GM10266 (cell line): ENCODE measurements around the gene RIC8A.

Experiments
- DNase-seq: peaks from one replicate; pipeline ENCODE4 v3.0.0; 2012; ENCODE audit errors: extremely low spot score
- CTCF ChIP-seq: IDR thresholded peaks from 2 replicates; pipeline ENCODE4 v1.5.1; 2012; ENCODE audit warnings: mild to moderate bottlenecking, low read depth; ENCODE audit not compliant: control insufficient read depth, insufficient read depth; ENCODE audit errors: missing control alignments

The RIC8A gene

GRCh38 chr11:211295-211694, 3.8 kb downstream of the RIC8A start:
- no peak for TF ChIP-seq CTCF
- no peak for DNase-seq

- no peak for TF ChIP-seq CTCF
- DNase-seq = no peak
Observed at GRCh38 chr11:211741-212140, 4.2 kb downstream of the RIC8A start.

GRCh38 chr11:212150-213100, 4.9 kb downstream of the RIC8A start:
- no peak for TF ChIP-seq CTCF
- DNase-seq = no peak

- no peak for DNase-seq
- TF ChIP-seq CTCF = no peak
Observed at GRCh38 chr11:213111-213510, 5.6 kb downstream of the RIC8A start.

- no peak for TF ChIP-seq CTCF
- no peak for DNase-seq
Observed at GRCh38 chr11:214083-214482, 6.6 kb downstream of the RIC8A start.

GRCh38 chr11:215581-216037, 8.1 kb downstream of the RIC8A start:
- TF ChIP-seq CTCF = no peak
- no peak for DNase-seq
